WTC11 (cell line): ENCODE results near the gene CNDP1. TPM values are rescaled to one million over a fixed set of nuclear protein-coding genes. Genes with fewer than 3 reads are reported as not detected.

ENCODE experiments used
- ATAC-seq: fragments of 200-7000 bp; cut with Tn5 transposase; 2 replicates; pipeline ENCODE4 v1.10.0; 2021; ENCODE audit warnings: mild to moderate bottlenecking, moderate library complexity
- CTCF ChIA-PET: fragments of 300-600 bp; sonication (Branson Sonifier 250); formaldehyde crosslinking; loops from one replicate; lab custom pipeline; 2021; ENCODE audit warnings: antibody characterized with exemption; lab: Charles Lee
- POLR2A ChIA-PET: fragments of 350-600 bp; sonication (Branson Sonifier 250); formaldehyde crosslinking; loops from one replicate; lab custom pipeline; 2021; ENCODE audit warnings: antibody characterized with exemption; lab: Charles Lee
- DNase-seq: peaks from one replicate; pipeline ENCODE4 v3.0.0; 2021; ENCODE audit warnings: low spot score
- H3K27ac Mint-ChIP-seq: 2 replicates; pipeline ENCODE4 v1.8.0; 2021; ENCODE audit warnings: mixed read lengths
- H3K27me3 Mint-ChIP-seq: 2 replicates; pipeline ENCODE4 v1.8.0; 2021; ENCODE audit warnings: low read depth, mild to moderate bottlenecking, moderate library complexity, mixed read lengths
- H3K36me3 Mint-ChIP-seq: 2 replicates; pipeline ENCODE4 v1.8.0; 2021; ENCODE audit warnings: mixed read lengths
- H3K4me1 Mint-ChIP-seq: 2 replicates; pipeline ENCODE4 v1.8.0; 2022; ENCODE audit warnings: mixed read lengths
- H3K4me3 Mint-ChIP-seq: 2 replicates; pipeline ENCODE4 v1.8.0; 2021; ENCODE audit warnings: mild to moderate bottlenecking, moderate library complexity, mixed read lengths
- H3K9me3 Mint-ChIP-seq: 2 replicates; pipeline ENCODE4 v1.8.0; 2021; ENCODE audit warnings: mixed read lengths
- AFF4 ChIP-seq: sonication (generic); formaldehyde crosslinking; IDR thresholded peaks from 2 replicates; pipeline ENCODE4 v1.8.1; 2023; ENCODE audit warnings: mild to moderate bottlenecking, missing genetic modification reagents, borderline replicate concordance
- ATF1 ChIP-seq: sonication (generic); formaldehyde crosslinking; IDR thresholded peaks from 2 replicates; pipeline ENCODE4 v1.8.1; 2023; ENCODE audit warnings: mild to moderate bottlenecking, moderate library complexity, missing genetic modification reagents
- CTCF ChIP-seq: fragments of 200-600 bp; IDR thresholded peaks from 2 replicates; pipeline ENCODE4 v1.8.0; 2022; ENCODE audit warnings: antibody characterized with exemption
- ERG ChIP-seq: fragments of 250-450 bp; sonication (Bioruptor Pico); IDR thresholded peaks from 2 replicates; pipeline ENCODE4 v1.8.0; 2021; ENCODE audit warnings: mild to moderate bottlenecking
- ETV6 ChIP-seq: sonication (generic); formaldehyde crosslinking; IDR thresholded peaks from 2 replicates; pipeline ENCODE4 v1.8.1; 2022; ENCODE audit warnings: mild to moderate bottlenecking, missing genetic modification reagents
- IRF1 ChIP-seq: sonication (generic); formaldehyde crosslinking; IDR thresholded peaks from 2 replicates; pipeline ENCODE4 v1.8.0; 2023; ENCODE audit warnings: missing genetic modification reagents
- JUN ChIP-seq: sonication (generic); formaldehyde crosslinking; IDR thresholded peaks from 2 replicates; pipeline ENCODE4 v1.8.0; 2023; ENCODE audit warnings: mild to moderate bottlenecking, missing genetic modification reagents
- MLX ChIP-seq: sonication (generic); formaldehyde crosslinking; IDR thresholded peaks from 2 replicates; pipeline ENCODE4 v1.8.1; 2023; ENCODE audit warnings: mild to moderate bottlenecking, missing genetic modification reagents, moderate library complexity
- NFE2L1 ChIP-seq: sonication (generic); formaldehyde crosslinking; IDR thresholded peaks from 2 replicates; pipeline ENCODE4 v1.8.1; 2023; ENCODE audit warnings: missing genetic modification reagents
- PREB ChIP-seq: sonication (generic); formaldehyde crosslinking; IDR thresholded peaks from 2 replicates; pipeline ENCODE4 v1.8.1; 2022; ENCODE audit warnings: mild to moderate bottlenecking, missing genetic modification reagents, moderate library complexity, borderline replicate concordance
- TEAD4 ChIP-seq: sonication (generic); formaldehyde crosslinking; IDR thresholded peaks from 2 replicates; pipeline ENCODE4 v1.8.0; 2022; ENCODE audit warnings: mild to moderate bottlenecking, missing genetic modification reagents
- USF1 ChIP-seq: sonication (generic); formaldehyde crosslinking; IDR thresholded peaks from 2 replicates; pipeline ENCODE4 v1.8.0; 2022; ENCODE audit warnings: mild to moderate bottlenecking, missing genetic modification reagents
- USF2 ChIP-seq: sonication (generic); formaldehyde crosslinking; IDR thresholded peaks from 2 replicates; pipeline ENCODE4 v1.8.1; 2023; ENCODE audit warnings: mild to moderate bottlenecking, missing genetic modification reagents, moderate library complexity
- ZNF121 ChIP-seq: sonication (generic); formaldehyde crosslinking; IDR thresholded peaks from 2 replicates; pipeline ENCODE4 v1.8.0; 2023; ENCODE audit warnings: missing genetic modification reagents
- ZNF281 ChIP-seq: sonication (generic); formaldehyde crosslinking; IDR thresholded peaks from 2 replicates; pipeline ENCODE4 v1.8.0; 2023; ENCODE audit warnings: mild to moderate bottlenecking, missing genetic modification reagents
- ZNF532 ChIP-seq: fragments of 250-450 bp; sonication (Bioruptor Pico); IDR thresholded peaks from 2 replicates; pipeline ENCODE4 v1.9.0; 2021; ENCODE audit warnings: mild to moderate bottlenecking, borderline replicate concordance
- total RNA-seq: library from RNA; stranded (reverse); gene quantifications from 3 replicates; pipeline ENCODE4 v1.2.3, GENCODE V29; 2021

CNDP1 gene
- total RNA-seq, 1 experiment from 2014 or later: 0.28 TPM

- TF ChIP-seq ZNF532 (CRISPR knock-in tag): no peak
- no peak for TF ChIP-seq ZNF121 (CRISPR knock-in tag)
- no peak for TF ChIP-seq USF1 (CRISPR knock-in tag)
- no peak for TF ChIP-seq JUN (CRISPR knock-in tag)
- no peak for TF ChIP-seq NFE2L1 (CRISPR knock-in tag)
- no peak for TF ChIP-seq ETV6
- TF ChIP-seq PREB (CRISPR knock-in tag): no peak
- TF ChIP-seq AFF4 (CRISPR knock-in tag): no peak
- TF ChIP-seq ATF1: no peak
- TF ChIP-seq USF2 (CRISPR knock-in tag): no peak
- TF ChIP-seq CTCF: no peak
These were observed 26.4 kb upstream of the CNDP1 start (continued) for GRCh38 chr18:74507927-74508326.

- DNase-seq: no peak
- no peaks in the 10 kb centered on the region for H3K9me3 Mint-ChIP-seq
- ChIA-PET POLR2A (no interaction called here), CTCF (interaction anchor here (2.1 kb wide), 1 partner anchor 44 kb away, joined by 6 read pairs; no protein-coding TSS in a partner anchor)
- peaks cover 30% of the 10 kb centered on the region for H3K4me1 Mint-ChIP-seq
- ATAC-seq: no peak
- H3K4me3 Mint-ChIP-seq: no peak overlapping the region
- H3K27me3 Mint-ChIP-seq: no peaks in the 10 kb centered on the region
- H3K27ac Mint-ChIP-seq: no peak overlapping the region
- peaks cover 64% of the 10 kb centered on the region for H3K36me3 Mint-ChIP-seq
- TF ChIP-seq IRF1: no peak
- TF ChIP-seq ERG: no peak
- TF ChIP-seq ATF1: no peak
- no peak for TF ChIP-seq MLX (CRISPR knock-in tag)
- TF ChIP-seq ZNF281 (CRISPR knock-in tag): no peak
- no peak for TF ChIP-seq USF1 (CRISPR knock-in tag)
- no peak for TF ChIP-seq NFE2L1 (CRISPR knock-in tag)
- no peak for TF ChIP-seq TEAD4
These were observed 25.9 kb upstream of the CNDP1 start for GRCh38 chr18:74508366-74508765.
